SK-N-SH treated with all-trans-retinoic acid at 6 μM for 48 hours (cell line): ENCODE measurements around the gene PADI2.

Source experiments
- ARNTL ChIP-seq: fragments of 450-650 bp; formaldehyde crosslinking; IDR thresholded peaks from 2 replicates; pipeline ENCODE4 v1.5.0; 2020; ENCODE audit warnings: low read depth, mild to moderate bottlenecking, moderate library complexity, borderline replicate concordance
- BACH2 ChIP-seq: fragments of 250-450 bp; sonication (Bioruptor Pico); IDR thresholded peaks from 2 replicates; pipeline ENCODE4 v1.9.0; 2021; ENCODE audit warnings: mild to moderate bottlenecking, borderline replicate concordance
- CREB5 ChIP-seq: fragments of 250-450 bp; sonication (Bioruptor Pico); IDR thresholded peaks from 2 replicates; pipeline ENCODE4 v1.5.1; 2020; ENCODE audit warnings: low read depth, mild to moderate bottlenecking, moderate library complexity
- ESRRG ChIP-seq: fragments of 250-450 bp; sonication (Bioruptor Pico); IDR thresholded peaks from 2 replicates; pipeline ENCODE4 v1.6.1; 2021; ENCODE audit warnings: mild to moderate bottlenecking
- RARB ChIP-seq: fragments of 250-450 bp; sonication (Bioruptor Pico); IDR thresholded peaks from 2 replicates; pipeline ENCODE4 v1.8.0; 2021; ENCODE audit warnings: mild to moderate bottlenecking, moderate library complexity
- SNAI2 ChIP-seq: fragments of 250-450 bp; sonication (Bioruptor Pico); IDR thresholded peaks from 2 replicates; pipeline ENCODE4 v1.5.0; 2020; ENCODE audit warnings: mild to moderate bottlenecking, moderate library complexity
- TCF4 ChIP-seq: fragments of 250-450 bp; sonication (Bioruptor Pico); IDR thresholded peaks from 2 replicates; pipeline ENCODE4 v1.8.0; 2021; ENCODE audit warnings: mild to moderate bottlenecking, moderate library complexity, borderline replicate concordance
- ZC3H10 ChIP-seq: fragments of 250-450 bp; sonication (Bioruptor Pico); IDR thresholded peaks from 2 replicates; pipeline ENCODE4 v1.5.1; 2021; ENCODE audit warnings: mild to moderate bottlenecking, moderate library complexity
- ZFP3 ChIP-seq: fragments of 250-450 bp; sonication (Bioruptor Pico); IDR thresholded peaks from 2 replicates; pipeline ENCODE4 v1.5.0; 2020; ENCODE audit warnings: mild to moderate bottlenecking, moderate library complexity
- ZFP30 ChIP-seq: fragments of 450-650 bp; formaldehyde crosslinking; IDR thresholded peaks from 2 replicates; pipeline ENCODE4 v1.5.0; 2022; ENCODE audit warnings: mild to moderate bottlenecking, moderate library complexity
- ZNF70 ChIP-seq: fragments of 450-650 bp; formaldehyde crosslinking; IDR thresholded peaks from 2 replicates; pipeline ENCODE4 v1.5.0; 2020; ENCODE audit warnings: mild to moderate bottlenecking, moderate library complexity
- ZNF8 ChIP-seq: fragments of 450-650 bp; formaldehyde crosslinking; IDR thresholded peaks from 2 replicates; pipeline ENCODE4 v1.5.0; 2020; ENCODE audit warnings: mild to moderate bottlenecking, moderate library complexity

- TF ChIP-seq ESRRG (CRISPR knock-in tag) (no peak), CREB5 (no peak), BACH2 (CRISPR knock-in tag) (no peak), ZC3H10 (no peak), ZNF8 (CRISPR knock-in tag) (no peak), RARB (CRISPR knock-in tag) (no peak), ZFP30 (CRISPR knock-in tag) (no peak), ZNF70 (CRISPR knock-in tag) (no peak), TCF4 (CRISPR knock-in tag) (peak; percentile 96), SNAI2 (no peak), ARNTL (CRISPR knock-in tag) (no peak), ZFP3 (CRISPR knock-in tag) (no peak)
Measured at GRCh38 chr1:17031436-17031835, 87.8 kb downstream of the PADI2 start.
